ENCODE data around the gene CACNG4.

- TF ChIP-seq CTCF (IDR thresholded peaks at IDR 0.05), result no peak
- TF ChIP-seq POLR2A (IDR thresholded peaks at IDR 0.05), result no peak
- TF ChIP-seq POLR2AphosphoS5 (IDR thresholded peaks at IDR 0.05), result no peak
These were observed 31.4 kb downstream of the CACNG4 start for GRCh38 chr17:66995944-66996343.
